K562 (cell line): Measurements from ENCODE around the gene FAM20C. TPM values are rescaled to one million over a fixed set of nuclear protein-coding genes. Genes with fewer than 3 reads are reported as not detected.

Source experiments
- ATAC-seq: fragments of 200-7000 bp; cut with Tn5 transposase; 3 replicates; pipeline ENCODE4 v1.9.1; 2020; ENCODE audit warnings: moderate library complexity
- BruUV-seq: library from RNA; stranded (reverse); fragments of 400-500 nt; replicated peaks from 2 replicates; lab custom pipeline; 2021; lab: Mats Ljungman, UMichigan
- CTCF ChIA-PET: fragments of 300-600 bp; formaldehyde crosslinking; extraction: SDS; loops from one replicate; lab custom pipeline; 2021; ENCODE audit warnings: low intra/inter-chr PET ratio; lab: Yijun Ruan, JAX
- POLR2A ChIA-PET: fragments of 300-600, 350-650 bp; sonication (Branson Sonifier 250); formaldehyde crosslinking; extraction: SDS; loops from one replicate; lab custom pipeline; 2021; ENCODE audit warnings: antibody characterized with exemption, inconsistent platforms; lab: Yijun Ruan, JAX
- DNase-seq, 4 experiments: peaks; one replicate each; pipeline versions ENCODE4 v3.0.0 to v3.0.0-alpha.2; 2011 to 2018; ENCODE audit warnings: low spot score in 3 of 4, mixed read lengths in 3 of 4; ENCODE audit errors: extremely low read depth in 1 of 4
- FAIRE-seq: peaks from 2 replicates; lab custom pipeline; 2011; peaks lifted over from hg19 to GRCh38; lab: Jason Lieb, UNC
- H2AFZ ChIP-seq: 2 replicates; pipeline ENCODE4 v1.6.0; 2011; ENCODE audit warnings: low read depth, low read length, control low read depth, inconsistent platforms
- H3K27ac ChIP-seq: fragments of 200-600 bp; 3 replicates; pipeline ENCODE4 v1.8.0; 2011; ENCODE audit warnings: low read depth, mild to moderate bottlenecking, control low read depth, inconsistent platforms, low read length, moderate library complexity, mixed read lengths; ENCODE audit errors: extremely low read depth
- H3K27me3 ChIP-seq, 2 experiments: fragments of 300-600 bp in 1 of 2; 2 replicates in 1 of 2; 3 replicates in 1 of 2; pipeline versions ENCODE4 v1.6.0 to v1.8.0; 2011; ENCODE audit warnings: inconsistent platforms in 2 of 2, low read length in 2 of 2, mild to moderate bottlenecking in 1 of 2, mixed read lengths in 1 of 2, moderate library complexity in 1 of 2; ENCODE audit not compliant: control insufficient read depth in 2 of 2, insufficient read depth in 2 of 2
- H3K36me3 ChIP-seq: fragments of 300-600 bp; 3 replicates; pipeline ENCODE4 v1.8.0; 2011; ENCODE audit warnings: mild to moderate bottlenecking, low read length, inconsistent platforms; ENCODE audit not compliant: control insufficient read depth, insufficient read depth
- H3K4me1 ChIP-seq, 2 experiments: fragments of 200-600 bp in 1 of 2; replicated peaks in 1 of 2; 2 replicates in 1 of 2; 3 replicates in 1 of 2; pipeline versions ENCODE4 v1.5.1 to v1.8.0; 2011; ENCODE audit warnings: inconsistent platforms in 2 of 2, low read length in 2 of 2, mild to moderate bottlenecking in 1 of 2, mixed read lengths in 1 of 2, moderate library complexity in 1 of 2; ENCODE audit not compliant: control insufficient read depth in 2 of 2, insufficient read depth in 2 of 2
- H3K4me2 ChIP-seq: 2 replicates; pipeline ENCODE4 v1.6.1; 2011; ENCODE audit warnings: low read length, control low read depth, inconsistent platforms, mixed read lengths; ENCODE audit not compliant: insufficient read depth
- H3K4me3 ChIP-seq: fragments of 200-600 bp; sonication (generic), shearing (Covaris generic); 2 replicates; pipeline ENCODE4 v1.5.1; 2016; ENCODE audit warnings: control low read depth, inconsistent platforms
- H3K79me2 ChIP-seq: fragments of 200-600 bp; 3 replicates; pipeline ENCODE4 v1.8.0; 2011; ENCODE audit warnings: low read length, inconsistent platforms; ENCODE audit not compliant: control insufficient read depth, insufficient read depth
- H3K9ac ChIP-seq, 2 experiments: 2 replicates each; pipeline versions ENCODE4 v1.6.0 to v1.6.1; 2011; ENCODE audit warnings: low read depth in 2 of 2, low read length in 2 of 2, control low read depth in 1 of 2, inconsistent platforms in 1 of 2, mild to moderate bottlenecking in 1 of 2, mixed read lengths in 1 of 2; ENCODE audit not compliant: insufficient read depth in 1 of 2
- H3K9me1 ChIP-seq: one replicate; pipeline ENCODE4 v1.6.0; 2011; ENCODE audit warnings: inconsistent platforms, mild to moderate bottlenecking, low read length, moderate library complexity; ENCODE audit not compliant: control insufficient read depth, insufficient read depth
- H3K9me3 ChIP-seq: replicated peaks from 2 replicates; pipeline ENCODE4 v1.5.1; 2011; ENCODE audit warnings: low read depth, low read length, inconsistent platforms; ENCODE audit not compliant: control insufficient read depth, insufficient read depth
- H4K20me1 ChIP-seq: replicated peaks from 2 replicates; pipeline ENCODE4 v1.6.1; 2011; ENCODE audit warnings: low read length, inconsistent platforms, mixed read lengths; ENCODE audit not compliant: control insufficient read depth, insufficient read depth
- RCOR1 ChIP-seq, 2 experiments: IDR thresholded peaks; 2 replicates each; pipeline ENCODE4 v1.6.1; 2012; ENCODE audit warnings: low read depth in 2 of 2, low read length in 2 of 2, borderline replicate concordance in 1 of 2, improper control_type of control experiment in 1 of 2
- ZC3H8 ChIP-seq: fragments of 450-650 bp; IDR thresholded peaks from 2 replicates; pipeline ENCODE4 v1.6.1; 2017
- ZNF121 ChIP-seq: sonication (generic); formaldehyde crosslinking; conservative IDR thresholded peaks from 2 replicates; pipeline ENCODE4 v1.8.0; 2022; ENCODE audit warnings: missing genetic modification reagents
- ZNF212 ChIP-seq: fragments of 450-650 bp; formaldehyde crosslinking; IDR thresholded peaks from 2 replicates; pipeline ENCODE4 v1.4.0; 2020; ENCODE audit warnings: mild to moderate bottlenecking
- ZNF436 ChIP-seq: fragments of 250-450, 450-650 bp; sonication (Bioruptor Pico); formaldehyde crosslinking; IDR thresholded peaks from 2 replicates; pipeline ENCODE4 v1.7.0; 2020; ENCODE audit warnings: mild to moderate bottlenecking
- WGBS: fragments of 100-300 bp; shearing (Covaris generic); methylation state at CpG from one replicate; pipeline ENCODE4 v1.1.6; 2016; ENCODE audit warnings: low coverage, mixed read lengths; ENCODE audit not compliant: insufficient coverage; ENCODE audit errors: missing lambda C conversion rate; 5-methylcytosine and 5-hydroxymethylcytosine counted together
- in situ Hi-C: fragments of 300-500 bp; cut with MboI; formaldehyde crosslinking; loops from 4 replicates; pipeline ENCODE4 v1.15.0; 2018; ENCODE audit warnings: inconsistent platforms, mixed read lengths
- intact Hi-C: fragments of 100-400 bp; cut with micrococcal nuclease; formaldehyde crosslinking; loops from 2 replicates; pipeline ENCODE4 v1.14.2; 2022
- polyA plus RNA-seq, 8 experiments: library from polyadenylated mRNA; depleted of rRNA in 4 of 8; stranded (reverse) in 5 of 8; unstranded in 3 of 8; fragments of >200 nt; fragmentation: Nextera tagmentation in 2 of 8; fragmentation: Illumina TruSeq in 1 of 8; extraction: Ambion mirVana in 2 of 8; extraction: Trizol in 1 of 8; gene quantifications; 2 replicates each; pipeline versions ENCODE4 v1.2.1 to v1.2.3, GENCODE V29; 2011 to 2014; ENCODE audit warnings: inconsistent platforms in 1 of 8, missing spikeins in 1 of 8
- total RNA-seq, 7 experiments: library from RNA; depleted of rRNA in 6 of 7; stranded (reverse); fragments of >200 nt in 6 of 7; fragmentation: Illumina TruSeq in 2 of 7; extraction: Trizol in 2 of 7; gene quantifications; 2 replicates each; pipeline versions ENCODE4 v1.2.1 to v1.2.3, GENCODE V29; 2011 to 2021; ENCODE audit warnings: low replicate concordance in 1 of 7
- TF ChIP-seq, protein P1 (sequence below): fragments of 450-650 bp; formaldehyde crosslinking; IDR thresholded peaks from 2 replicates; pipeline ENCODE4 v1.4.0; 2022; ENCODE audit warnings: mild to moderate bottlenecking, moderate library complexity
- TF ChIP-seq, protein P2 (sequence below): fragments of 250-450 bp; sonication (Bioruptor Pico); IDR thresholded peaks from 2 replicates; pipeline ENCODE4 v1.8.0; 2022; ENCODE audit warnings: moderate library complexity, mild to moderate bottlenecking, inconsistent platforms
- TF ChIP-seq, protein P3 (sequence below): sonication (generic); formaldehyde crosslinking; IDR thresholded peaks from 2 replicates; pipeline ENCODE4 v1.8.0; 2022; ENCODE audit warnings: mild to moderate bottlenecking, low read depth, missing genetic modification reagents
- TF ChIP-seq, protein P4 (sequence below): fragments of 450-650 bp; IDR thresholded peaks from 2 replicates; pipeline ENCODE4 v1.6.1; 2016; ENCODE audit warnings: low read depth
- TF ChIP-seq, protein P5 (sequence below): fragments of 450-650 bp; IDR thresholded peaks from 2 replicates; pipeline ENCODE4 v1.6.1; 2016; ENCODE audit warnings: antibody characterized with exemption

Gene FAM20C
- total and polyA plus RNA-seq, 9 of the 15 experiments (the other 6 are each of a cell fraction or from before 2014, with no cell fraction given) = 0.09 TPM; not detected in 8

DNA sequence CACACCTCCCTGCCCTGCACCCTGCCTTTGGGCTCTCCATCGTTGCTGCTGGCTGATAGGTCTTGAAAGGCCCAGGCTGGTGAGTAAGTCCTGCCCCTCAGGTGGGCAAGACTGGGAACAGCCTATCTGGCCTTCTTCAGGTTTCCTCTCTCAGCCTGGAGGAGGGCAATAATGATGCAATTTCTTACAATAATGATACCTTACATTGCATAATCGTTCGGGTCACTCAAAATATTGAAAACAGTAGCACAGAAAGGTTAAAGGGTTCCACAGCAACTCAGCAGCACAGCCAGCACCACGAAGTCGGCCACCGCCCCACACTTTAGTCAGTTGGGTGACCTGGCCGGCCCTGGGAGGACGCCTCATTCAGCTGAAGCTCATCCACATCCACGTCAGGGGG lies 16.0 kb upstream of the FAM20C start:
- Histone ChIP-seq H3K4me3 (no peak overlapping the region), H3K9me1 (no peaks in the 10 kb centered on the region), H3K4me1 (peaks cover 0 to 8% of the 10 kb centered on the region in 2 experiments; a peak in 2 of 5 replicates), H3K9ac (no peak overlapping the region), H3K27ac (no peak overlapping the region), H3K27me3 (peaks cover 57 to 95% of the 10 kb centered on the region in 2 experiments), H3K79me2 (no peaks in the 10 kb centered on the region), H2AFZ (no peak overlapping the region), H3K36me3 (no peaks in the 10 kb centered on the region), H3K9me3 (no peaks in the 10 kb centered on the region), H3K4me2 (no peak overlapping the region), H4K20me1 (peaks cover 15% of the 10 kb centered on the region)
- intact Hi-C loops = no loop called here
- DNase-seq (no peak), ATAC-seq (no peak), FAIRE-seq (no peak)
- ChIA-PET CTCF (no interaction called here), POLR2A (no interaction called here)
- WGBS = 2% methylated on average over 9 of the region's 9 CpGs
- BruUV-seq = no TSS peak
- in situ Hi-C loops = no loop called here
- TF ChIP-seq, protein P1, sequence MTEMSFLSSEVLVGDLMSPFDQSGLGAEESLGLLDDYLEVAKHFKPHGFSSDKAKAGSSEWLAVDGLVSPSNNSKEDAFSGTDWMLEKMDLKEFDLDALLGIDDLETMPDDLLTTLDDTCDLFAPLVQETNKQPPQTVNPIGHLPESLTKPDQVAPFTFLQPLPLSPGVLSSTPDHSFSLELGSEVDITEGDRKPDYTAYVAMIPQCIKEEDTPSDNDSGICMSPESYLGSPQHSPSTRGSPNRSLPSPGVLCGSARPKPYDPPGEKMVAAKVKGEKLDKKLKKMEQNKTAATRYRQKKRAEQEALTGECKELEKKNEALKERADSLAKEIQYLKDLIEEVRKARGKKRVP (CRISPR knock-in tag) = no peak
- no peak for TF ChIP-seq ZNF212 (CRISPR knock-in tag)
- TF ChIP-seq ZC3H8 = no peak
- TF ChIP-seq, protein P2, sequence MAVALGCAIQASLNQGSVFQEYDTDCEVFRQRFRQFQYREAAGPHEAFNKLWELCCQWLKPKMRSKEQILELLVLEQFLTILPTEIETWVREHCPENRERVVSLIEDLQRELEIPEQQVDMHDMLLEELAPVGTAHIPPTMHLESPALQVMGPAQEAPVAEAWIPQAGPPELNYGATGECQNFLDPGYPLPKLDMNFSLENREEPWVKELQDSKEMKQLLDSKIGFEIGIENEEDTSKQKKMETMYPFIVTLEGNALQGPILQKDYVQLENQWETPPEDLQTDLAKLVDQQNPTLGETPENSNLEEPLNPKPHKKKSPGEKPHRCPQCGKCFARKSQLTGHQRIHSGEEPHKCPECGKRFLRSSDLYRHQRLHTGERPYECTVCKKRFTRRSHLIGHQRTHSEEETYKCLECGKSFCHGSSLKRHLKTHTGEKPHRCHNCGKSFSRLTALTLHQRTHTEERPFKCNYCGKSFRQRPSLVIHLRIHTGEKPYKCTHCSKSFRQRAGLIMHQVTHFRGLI = no peak
- no peak for TF ChIP-seq ZNF436 (CRISPR knock-in tag)
- TF ChIP-seq RCOR1 (IDR thresholded peaks at IDR 0.05; ENCODE audit: borderline replicate concordance in 1 of 2, low read depth in 2 of 2, low read length in 2 of 2) = no peak
- TF ChIP-seq, protein P3, sequence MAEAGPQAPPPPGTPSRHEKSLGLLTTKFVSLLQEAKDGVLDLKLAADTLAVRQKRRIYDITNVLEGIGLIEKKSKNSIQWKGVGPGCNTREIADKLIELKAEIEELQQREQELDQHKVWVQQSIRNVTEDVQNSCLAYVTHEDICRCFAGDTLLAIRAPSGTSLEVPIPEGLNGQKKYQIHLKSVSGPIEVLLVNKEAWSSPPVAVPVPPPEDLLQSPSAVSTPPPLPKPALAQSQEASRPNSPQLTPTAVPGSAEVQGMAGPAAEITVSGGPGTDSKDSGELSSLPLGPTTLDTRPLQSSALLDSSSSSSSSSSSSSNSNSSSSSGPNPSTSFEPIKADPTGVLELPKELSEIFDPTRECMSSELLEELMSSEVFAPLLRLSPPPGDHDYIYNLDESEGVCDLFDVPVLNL = no peak
- TF ChIP-seq, protein P4, sequence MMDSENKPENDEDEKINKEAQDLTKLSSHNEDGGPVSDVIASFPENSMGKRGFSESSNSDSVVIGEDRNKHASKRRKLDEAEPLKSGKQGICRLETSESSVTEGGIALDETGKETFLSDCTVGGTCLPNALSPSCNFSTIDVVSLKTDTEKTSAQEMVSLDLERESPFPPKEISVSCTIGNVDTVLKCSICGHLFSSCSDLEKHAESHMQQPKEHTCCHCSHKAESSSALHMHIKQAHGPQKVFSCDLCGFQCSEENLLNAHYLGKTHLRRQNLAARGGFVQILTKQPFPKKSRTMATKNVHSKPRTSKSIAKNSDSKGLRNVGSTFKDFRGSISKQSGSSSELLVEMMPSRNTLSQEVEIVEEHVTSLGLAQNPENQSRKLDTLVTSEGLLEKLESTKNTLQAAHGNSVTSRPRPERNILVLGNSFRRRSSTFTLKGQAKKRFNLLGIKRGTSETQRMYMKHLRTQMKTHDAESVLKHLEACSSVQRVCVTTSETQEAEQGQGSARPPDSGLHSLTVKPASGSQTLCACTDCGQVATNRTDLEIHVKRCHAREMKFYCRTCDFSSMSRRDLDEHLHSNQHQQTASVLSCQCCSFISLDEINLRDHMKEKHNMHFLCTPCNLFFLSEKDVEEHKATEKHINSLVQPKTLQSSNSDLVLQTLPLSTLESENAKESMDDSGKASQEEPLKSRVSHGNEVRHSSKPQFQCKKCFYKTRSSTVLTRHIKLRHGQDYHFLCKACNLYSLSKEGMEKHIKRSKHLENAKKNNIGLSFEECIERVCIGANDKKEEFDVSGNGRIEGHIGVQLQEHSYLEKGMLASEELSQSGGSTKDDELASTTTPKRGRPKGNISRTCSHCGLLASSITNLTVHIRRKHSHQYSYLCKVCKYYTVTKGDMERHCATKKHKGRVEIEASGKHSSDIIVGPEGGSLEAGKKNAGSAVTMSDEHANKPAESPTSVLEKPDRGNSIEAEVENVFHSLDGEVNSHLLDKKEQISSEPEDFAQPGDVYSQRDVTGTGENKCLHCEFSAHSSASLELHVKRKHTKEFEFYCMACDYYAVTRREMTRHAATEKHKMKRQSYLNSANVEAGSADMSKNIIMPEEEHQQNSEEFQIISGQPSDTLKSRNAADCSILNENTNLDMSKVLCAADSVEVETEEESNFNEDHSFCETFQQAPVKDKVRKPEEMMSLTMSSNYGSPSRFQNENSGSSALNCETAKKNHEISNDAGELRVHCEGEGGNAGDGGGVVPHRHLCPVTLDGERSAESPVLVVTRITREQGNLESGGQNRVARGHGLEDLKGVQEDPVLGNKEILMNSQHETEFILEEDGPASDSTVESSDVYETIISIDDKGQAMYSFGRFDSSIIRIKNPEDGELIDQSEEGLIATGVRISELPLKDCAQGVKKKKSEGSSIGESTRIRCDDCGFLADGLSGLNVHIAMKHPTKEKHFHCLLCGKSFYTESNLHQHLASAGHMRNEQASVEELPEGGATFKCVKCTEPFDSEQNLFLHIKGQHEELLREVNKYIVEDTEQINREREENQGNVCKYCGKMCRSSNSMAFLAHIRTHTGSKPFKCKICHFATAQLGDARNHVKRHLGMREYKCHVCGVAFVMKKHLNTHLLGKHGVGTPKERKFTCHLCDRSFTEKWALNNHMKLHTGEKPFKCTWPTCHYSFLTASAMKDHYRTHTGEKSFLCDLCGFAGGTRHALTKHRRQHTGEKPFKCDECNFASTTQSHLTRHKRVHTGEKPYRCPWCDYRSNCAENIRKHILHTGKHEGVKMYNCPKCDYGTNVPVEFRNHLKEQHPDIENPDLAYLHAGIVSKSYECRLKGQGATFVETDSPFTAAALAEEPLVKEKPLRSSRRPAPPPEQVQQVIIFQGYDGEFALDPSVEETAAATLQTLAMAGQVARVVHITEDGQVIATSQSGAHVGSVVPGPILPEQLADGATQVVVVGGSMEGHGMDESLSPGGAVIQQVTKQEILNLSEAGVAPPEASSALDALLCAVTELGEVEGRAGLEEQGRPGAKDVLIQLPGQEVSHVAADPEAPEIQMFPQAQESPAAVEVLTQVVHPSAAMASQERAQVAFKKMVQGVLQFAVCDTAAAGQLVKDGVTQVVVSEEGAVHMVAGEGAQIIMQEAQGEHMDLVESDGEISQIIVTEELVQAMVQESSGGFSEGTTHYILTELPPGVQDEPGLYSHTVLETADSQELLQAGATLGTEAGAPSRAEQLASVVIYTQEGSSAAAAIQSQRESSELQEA = no peak
- TF ChIP-seq ZNF121 (CRISPR knock-in tag) = no peak
- TF ChIP-seq, protein P5, sequence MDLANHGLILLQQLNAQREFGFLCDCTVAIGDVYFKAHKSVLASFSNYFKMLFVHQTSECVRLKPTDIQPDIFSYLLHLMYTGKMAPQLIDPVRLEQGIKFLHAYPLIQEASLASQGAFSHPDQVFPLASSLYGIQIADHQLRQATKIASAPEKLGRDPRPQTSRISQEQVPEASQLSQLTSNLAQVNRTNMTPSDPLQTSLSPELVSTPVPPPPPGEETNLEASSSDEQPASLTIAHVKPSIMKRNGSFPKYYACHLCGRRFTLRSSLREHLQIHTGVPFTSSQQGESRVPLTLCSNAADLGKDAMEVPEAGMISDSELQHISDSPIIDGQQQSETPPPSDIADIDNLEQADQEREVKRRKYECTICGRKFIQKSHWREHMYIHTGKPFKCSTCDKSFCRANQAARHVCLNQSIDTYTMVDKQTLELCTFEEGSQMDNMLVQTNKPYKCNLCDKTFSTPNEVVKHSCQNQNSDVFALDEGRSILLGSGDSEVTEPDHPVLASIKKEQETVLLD = no peak
